OCI-LY7 (cell line): ENCODE results near the gene PSME3IP1.

Experiments
- CTCF ChIP-seq: fragments of 200-600 bp; sonication (generic); conservative IDR thresholded peaks from 2 replicates; pipeline ENCODE4 v1.5.1; 2014; ENCODE audit warnings: mild to moderate bottlenecking, antibody characterized with exemption, low read length, moderate library complexity, mixed read lengths
- EZH2phosphoT487 ChIP-seq: fragments of 200-600 bp; sonication (generic); IDR thresholded peaks from 2 replicates; pipeline ENCODE4 v1.6.1; 2018; ENCODE audit warnings: low read depth, borderline replicate concordance, mild to moderate bottlenecking, mixed run types, antibody characterized with exemption, low read length, moderate library complexity, mixed read lengths

GRCh38 chr16:57118461-57119084 is 67.3 kb downstream of the PSME3IP1 start:
- TF ChIP-seq CTCF (no peak), EZH2phosphoT487 (no peak)
